HL-60 (cell line): Measurements from ENCODE around the gene LRSAM1.

Experiments
- DNase-seq, 2 experiments: peaks; one replicate each; pipeline ENCODE4 v3.0.0-alpha.2; 2010 to 2020; ENCODE audit warnings: low read depth in 1 of 2, low spot score in 1 of 2
- H3K27ac ChIP-seq: fragments of 250-450 bp; sonication (Bioruptor Pico); replicated peaks from 2 replicates; pipeline ENCODE4 v1.5.1; 2020; ENCODE audit warnings: mild to moderate bottlenecking, moderate library complexity
- H3K27me3 ChIP-seq: fragments of 250-450 bp; sonication (Bioruptor Pico); 2 replicates; pipeline ENCODE4 v1.5.1; 2021; ENCODE audit warnings: mild to moderate bottlenecking, moderate library complexity; ENCODE audit not compliant: insufficient read depth, poor library complexity, severe bottlenecking
- H3K4me3 ChIP-seq: replicated peaks from 2 replicates; pipeline ENCODE4 v1.5.1; 2011; ENCODE audit warnings: mild to moderate bottlenecking, control low read depth, low read length; ENCODE audit not compliant: insufficient read depth
- CTCF ChIP-seq: IDR thresholded peaks from one replicate; pipeline ENCODE4 v1.5.1; 2011; ENCODE audit warnings: low read length, control low read depth, inconsistent platforms; ENCODE audit not compliant: insufficient read depth
- GABPA ChIP-seq: IDR thresholded peaks from 2 replicates; pipeline ENCODE4 v1.6.1; 2012; ENCODE audit warnings: low read depth
- POLR2AphosphoS5 ChIP-seq: IDR thresholded peaks from 2 replicates; pipeline ENCODE4 v1.6.1; 2012; ENCODE audit warnings: low read depth
- REST ChIP-seq: IDR thresholded peaks from 2 replicates; pipeline ENCODE4 v1.6.1; 2012; ENCODE audit warnings: low read depth; ENCODE audit not compliant: insufficient replicate concordance
- SPI1 ChIP-seq: IDR thresholded peaks from 2 replicates; pipeline ENCODE4 v1.6.1; 2012; ENCODE audit warnings: low read depth, mild to moderate bottlenecking, borderline replicate concordance

Gene LRSAM1

GRCh38 chr9:127527560-127528268 lies 76.4 kb downstream of the LRSAM1 start:
- Histone ChIP-seq H3K27ac (no peak overlapping the region), H3K4me3 (no peak overlapping the region), H3K27me3 (no peaks in the 10 kb centered on the region)
- DNase-seq: no peak
- no peak for TF ChIP-seq POLR2AphosphoS5
- no peak for TF ChIP-seq SPI1
- no peak for TF ChIP-seq REST
- TF ChIP-seq GABPA: no peak
- TF ChIP-seq CTCF: no peak

- H3K27me3 ChIP-seq: no peaks in the 10 kb centered on the region
- TF ChIP-seq POLR2AphosphoS5: no peak
- no peak for TF ChIP-seq GABPA
- no peak for TF ChIP-seq REST
- no peak for TF ChIP-seq SPI1
- TF ChIP-seq CTCF: no peak
- H3K27ac ChIP-seq: no peak overlapping the region
- no peak for DNase-seq
- H3K4me3 ChIP-seq: no peak overlapping the region
Measured at GRCh38 chr9:127528422-127529251, 77.3 kb downstream of the LRSAM1 start.

- no peak overlapping the region for H3K27ac ChIP-seq
- H3K4me3 ChIP-seq: no peak overlapping the region
- no peaks in the 10 kb centered on the region for H3K27me3 ChIP-seq
- DNase-seq: no peak
- TF ChIP-seq REST: no peak
- TF ChIP-seq POLR2AphosphoS5: no peak
- TF ChIP-seq CTCF: no peak
- TF ChIP-seq GABPA: no peak
- TF ChIP-seq SPI1: no peak
Measured at GRCh38 chr9:127529671-127530070, 78.4 kb downstream of the LRSAM1 start.
